22Rv1 (cell line): ENCODE measurements around the gene OR8D1.

Experiments
- H3K27ac ChIP-seq: fragments of 450-650 bp; 2 replicates; pipeline ENCODE4 v1.5.1; 2017
- CTCF ChIP-seq: fragments of 450-650 bp; IDR thresholded peaks from 2 replicates; pipeline ENCODE4 v1.5.1; 2017; ENCODE audit warnings: mild to moderate bottlenecking
- ZFX ChIP-seq: fragments of 450-650 bp; IDR thresholded peaks from 2 replicates; pipeline ENCODE4 v1.6.1; 2017; ENCODE audit warnings: antibody characterized with exemption, borderline replicate concordance

Gene OR8D1

DNA sequence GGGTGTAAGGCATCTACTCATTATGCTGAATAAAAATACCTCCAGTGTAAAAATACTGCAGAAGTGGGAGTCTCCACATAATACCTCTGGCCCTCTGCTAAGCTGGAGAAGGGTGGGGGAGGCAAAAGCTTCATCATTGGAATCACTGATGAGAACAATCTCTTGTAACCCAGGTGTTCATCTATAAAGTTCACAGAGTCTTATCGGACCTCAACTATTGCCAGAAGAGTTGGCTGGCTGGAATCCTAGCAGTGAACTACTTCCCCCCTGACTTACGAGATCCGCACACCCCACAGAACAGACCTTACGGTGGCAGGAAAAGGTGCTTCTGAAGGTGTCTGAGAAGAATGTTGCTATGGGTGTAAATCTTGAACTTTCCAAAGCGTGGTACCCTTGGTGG lies 2.5 kb downstream of the OR8D1 start:
- H3K27ac ChIP-seq = no peak overlapping the region
- no peak for TF ChIP-seq CTCF
- TF ChIP-seq ZFX = no peak

DNA sequence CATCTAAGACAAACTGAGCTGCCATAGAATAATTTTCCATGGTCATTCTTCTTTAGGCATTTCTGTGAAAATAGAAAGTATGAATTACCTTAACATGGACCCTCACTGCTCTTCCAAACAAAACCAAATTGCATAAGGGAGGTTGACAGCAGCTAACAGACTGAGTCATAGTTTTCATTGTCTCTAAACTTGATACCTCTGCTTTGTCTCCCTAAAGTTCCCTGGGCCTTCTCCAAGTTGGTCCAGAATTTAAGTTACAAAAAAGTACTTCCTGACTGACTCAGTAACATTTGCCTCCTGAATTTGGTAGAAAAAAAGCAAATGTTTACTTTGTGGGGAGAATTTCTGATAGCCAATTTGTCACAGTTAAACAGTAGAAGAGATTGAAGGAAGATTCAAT lies 3.0 kb downstream of the OR8D1 start:
- TF ChIP-seq CTCF = no peak
- TF ChIP-seq ZFX = no peak
- no peak overlapping the region for H3K27ac ChIP-seq

DNA sequence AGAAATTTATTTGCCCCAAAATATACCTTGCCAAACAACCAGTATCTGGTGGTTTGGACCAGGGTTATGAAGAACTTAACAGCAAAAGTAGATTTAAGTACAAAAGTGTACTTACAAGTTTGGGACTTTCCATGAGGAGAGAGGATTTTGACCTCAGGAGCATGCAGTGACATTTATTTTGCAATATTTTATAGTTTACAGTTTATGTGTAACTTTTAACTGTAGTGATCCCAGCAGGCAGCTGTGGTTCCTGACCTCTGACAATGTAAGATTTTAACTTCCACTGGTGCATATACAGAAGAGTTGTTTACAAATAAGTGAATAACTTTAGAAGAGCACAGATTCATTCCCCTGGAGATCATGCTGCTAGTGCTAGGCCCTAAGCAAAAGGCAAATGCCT lies 6.7 kb downstream of the OR8D1 start:
- no peak overlapping the region for H3K27ac ChIP-seq
- no peak for TF ChIP-seq ZFX
- TF ChIP-seq CTCF = no peak

DNA sequence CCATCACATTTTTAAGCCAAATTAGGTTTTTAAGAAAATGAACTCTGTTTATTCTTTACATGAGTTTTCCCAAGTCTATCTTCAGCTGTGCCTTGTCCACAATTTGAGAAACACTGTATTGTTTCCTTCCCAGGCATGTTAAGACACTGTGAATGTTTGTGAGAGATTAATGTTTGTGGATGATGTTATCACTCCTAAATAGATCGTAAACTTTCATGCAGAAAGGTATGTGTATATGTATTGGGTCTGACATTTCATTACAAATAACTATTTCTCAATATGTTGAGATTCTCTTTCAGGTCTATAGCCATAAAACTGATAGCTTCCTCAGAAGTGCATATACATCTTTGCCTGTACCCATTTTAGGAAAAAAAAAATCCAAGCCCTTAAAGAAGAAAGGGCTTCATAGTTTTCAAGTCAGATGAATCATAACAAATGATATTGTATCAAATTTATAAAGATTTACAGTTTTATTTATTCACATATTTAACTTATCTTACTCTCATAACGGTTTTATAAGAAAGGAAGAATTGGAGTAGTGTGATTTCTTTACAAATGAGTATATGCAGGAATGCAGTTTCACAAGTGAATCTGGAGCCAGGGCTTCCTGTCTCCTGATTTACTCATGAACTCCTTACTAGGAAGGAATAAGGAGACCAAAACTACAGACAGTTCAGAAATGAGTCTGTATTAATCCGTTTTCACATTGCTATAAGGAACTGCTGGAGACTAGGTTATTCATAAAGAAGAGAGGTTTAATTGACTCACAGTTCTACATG lies 11.2 kb downstream of the OR8D1 start:
- H3K27ac ChIP-seq = no peak overlapping the region
- TF ChIP-seq CTCF (no peak), ZFX (no peak)

DNA sequence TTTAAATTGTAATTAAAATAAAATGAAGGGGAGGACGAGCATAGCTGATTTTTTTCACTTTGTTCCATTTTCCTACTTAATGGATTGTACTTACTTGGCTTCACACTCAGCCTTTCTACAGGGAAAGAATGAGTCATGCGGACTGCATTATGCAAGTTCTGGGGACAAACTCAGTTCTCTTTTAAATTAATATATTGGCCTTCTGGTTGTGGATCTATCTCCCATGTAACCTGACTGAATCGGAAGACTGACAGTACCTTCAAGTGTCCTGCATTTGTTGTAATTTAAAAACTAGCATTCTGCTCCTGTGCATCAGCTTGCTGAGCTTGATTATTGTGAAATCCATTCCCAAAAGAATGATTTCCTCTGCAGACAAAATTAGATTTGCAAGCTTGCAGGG lies 12.2 kb downstream of the OR8D1 start:
- TF ChIP-seq CTCF (no peak), ZFX (no peak)
- H3K27ac ChIP-seq = no peak overlapping the region

DNA sequence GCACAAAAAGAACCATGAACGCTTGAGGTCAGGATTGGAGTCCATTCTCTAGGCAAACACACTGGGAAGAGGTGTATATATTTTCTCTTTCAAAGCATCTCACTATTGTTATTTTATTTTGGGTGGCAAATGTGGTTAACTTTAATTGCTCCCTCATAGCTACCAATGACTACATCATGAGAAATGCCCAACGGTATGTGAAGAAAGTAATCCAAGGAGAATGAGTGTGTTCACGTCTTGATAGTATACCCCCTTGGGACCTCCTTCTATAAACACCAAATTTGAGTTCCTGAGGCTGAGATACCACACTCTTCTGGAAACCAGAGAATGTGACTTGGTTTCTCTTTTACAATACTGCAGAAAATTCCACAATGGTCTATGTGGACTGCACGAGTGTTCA lies 15.8 kb downstream of the OR8D1 start:
- TF ChIP-seq CTCF = no peak
- TF ChIP-seq ZFX = no peak
- no peak overlapping the region for H3K27ac ChIP-seq

- no peak for TF ChIP-seq CTCF
- no peak for TF ChIP-seq ZFX
These were observed 17.7 kb downstream of the OR8D1 start for GRCh38 chr11:124296016-124296415.

More at GRCh38 chr11:124296016-124296415, 17.7 kb downstream of the OR8D1 start:
- no peak overlapping the region for H3K27ac ChIP-seq
